Medulla oblongata (tissue), 1 donor: ENCODE measurements around the gene VASN.
A peak's percentile ranks its signal among the peaks of the same experiment; 100 is the strongest.
"Not testable (repeated sequence)": the region's sequence is repeated elsewhere in the genome, so short reads cannot be mapped to it uniquely, and the experiment has no call there.

Source experiments
- DNase-seq: peaks from one replicate; pipeline ENCODE4 v3.0.0-alpha.2; 2015; ENCODE audit errors: extremely low spot score

The VASN gene

DNA sequence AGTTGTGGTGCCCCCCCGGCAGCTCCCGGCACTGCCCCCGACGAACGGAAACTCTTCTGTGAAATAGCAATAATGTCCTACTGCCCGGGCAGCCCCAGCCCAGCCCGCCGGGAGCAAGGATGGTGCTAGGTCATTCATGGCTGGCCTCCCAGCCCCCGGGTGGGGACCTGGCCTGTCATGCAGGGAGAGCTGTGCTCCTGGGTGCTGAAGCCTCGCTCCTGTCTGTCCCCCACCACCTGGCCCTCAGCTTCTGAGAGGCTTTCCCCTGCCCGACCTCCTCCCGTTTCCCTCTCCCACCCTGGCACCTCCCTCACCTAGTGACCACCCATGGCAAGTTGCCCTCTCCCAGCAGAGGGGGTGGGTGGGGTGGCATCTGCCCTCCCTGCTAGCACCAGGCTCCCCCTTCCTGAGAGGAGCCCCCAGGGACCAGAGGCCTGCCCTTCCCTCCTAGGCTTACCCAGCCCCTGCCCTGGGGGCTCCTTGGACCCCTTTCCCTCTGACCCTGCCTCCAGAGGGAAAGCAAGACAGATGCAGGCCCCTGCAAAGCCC is 34.0 kb upstream of the VASN start:
- no peak for DNase-seq

DNA sequence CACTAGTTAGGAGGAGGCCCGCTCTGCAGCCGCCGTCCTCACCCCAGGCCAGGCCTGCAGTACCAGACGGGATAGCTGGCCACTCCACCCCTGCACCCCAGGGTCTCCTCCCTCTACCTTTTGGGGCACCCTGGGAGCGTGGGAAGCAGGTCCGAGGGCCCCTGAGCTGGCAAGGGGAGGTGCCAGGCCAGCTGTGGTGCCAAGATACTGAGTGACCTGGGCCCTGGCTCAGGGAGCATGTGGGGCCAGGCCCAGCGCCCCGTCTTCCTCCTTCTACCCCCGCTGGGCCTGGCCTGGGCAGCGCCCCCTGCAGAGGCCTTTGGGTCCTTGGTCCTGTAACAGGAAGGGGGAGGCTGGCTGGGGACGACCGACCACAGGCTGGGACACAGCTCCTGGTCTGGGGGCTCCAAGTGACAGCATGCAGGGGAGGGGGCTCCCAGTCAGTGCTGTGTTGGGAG is 33.5 kb upstream of the VASN start:
- no peak for DNase-seq

DNA sequence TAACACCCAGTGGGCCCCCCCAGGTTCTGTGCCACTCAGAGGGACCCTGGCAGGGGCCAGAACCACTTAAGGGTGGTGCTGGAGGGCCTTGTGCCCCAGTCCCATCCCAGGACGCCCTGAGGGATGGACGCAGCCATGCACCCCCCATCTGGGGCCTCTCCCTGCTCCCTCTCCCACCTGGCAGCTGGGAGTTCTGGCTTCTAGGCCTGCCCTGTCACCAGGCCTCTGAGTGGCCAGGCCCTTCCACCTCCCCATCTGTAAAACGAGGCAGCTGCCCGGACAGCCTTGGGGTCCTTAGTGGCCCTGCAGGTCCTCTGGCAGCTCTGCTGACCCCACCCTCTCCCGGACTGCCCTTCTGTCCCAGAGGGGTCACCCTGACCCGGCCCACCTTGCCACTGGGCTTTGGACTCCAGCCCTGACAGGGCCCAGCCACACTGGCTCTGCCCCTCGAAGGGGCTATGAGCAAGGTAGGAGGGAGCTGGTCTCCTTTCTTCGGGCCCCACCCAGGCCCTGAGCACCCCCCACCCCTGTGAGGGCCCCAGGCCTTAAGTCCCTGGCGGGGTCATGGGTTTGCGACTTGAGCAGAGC is 32.8 kb upstream of the VASN start:
- no peak for DNase-seq

DNA sequence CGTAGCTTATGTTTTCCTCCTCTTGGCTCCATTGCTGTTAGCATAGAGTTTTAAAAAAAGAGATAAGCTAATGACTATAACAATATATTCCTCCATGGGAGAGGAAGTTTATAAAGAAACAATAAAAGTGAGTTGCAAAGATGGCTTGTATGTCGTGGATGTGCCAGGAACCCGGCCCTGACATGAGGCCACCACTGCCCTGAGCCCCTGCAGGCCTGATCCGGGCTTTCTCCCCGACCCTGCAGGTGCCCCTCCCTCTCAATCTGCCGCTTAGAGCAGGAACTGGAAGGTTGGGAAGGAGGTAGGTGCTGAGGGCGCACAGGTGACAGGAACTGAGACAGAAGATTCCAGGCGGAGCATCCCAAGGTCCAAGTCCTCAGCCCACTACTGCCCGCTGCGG is 32.2 kb upstream of the VASN start:
- DNase-seq = no peak

DNA sequence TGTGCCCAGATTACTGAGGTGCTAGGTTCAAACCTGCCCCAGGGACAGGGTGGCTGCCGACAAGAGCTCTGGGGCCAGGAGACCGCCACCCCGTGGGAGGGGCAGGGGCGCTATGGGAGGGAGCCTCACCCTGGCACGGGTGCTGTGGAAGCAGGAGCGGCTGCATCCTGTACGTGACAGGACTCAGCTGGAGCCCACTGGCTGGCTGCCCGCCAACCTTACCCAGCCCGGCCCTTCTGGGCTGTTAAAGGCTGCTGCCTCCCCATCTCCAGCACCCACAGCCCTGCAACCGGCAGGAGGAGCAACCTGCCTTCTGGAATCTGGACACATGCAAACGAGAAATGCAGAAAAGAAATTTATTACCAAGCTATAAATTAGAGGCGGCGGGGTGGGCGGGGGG is 31.7 kb upstream of the VASN start:
- no peak for DNase-seq

DNA sequence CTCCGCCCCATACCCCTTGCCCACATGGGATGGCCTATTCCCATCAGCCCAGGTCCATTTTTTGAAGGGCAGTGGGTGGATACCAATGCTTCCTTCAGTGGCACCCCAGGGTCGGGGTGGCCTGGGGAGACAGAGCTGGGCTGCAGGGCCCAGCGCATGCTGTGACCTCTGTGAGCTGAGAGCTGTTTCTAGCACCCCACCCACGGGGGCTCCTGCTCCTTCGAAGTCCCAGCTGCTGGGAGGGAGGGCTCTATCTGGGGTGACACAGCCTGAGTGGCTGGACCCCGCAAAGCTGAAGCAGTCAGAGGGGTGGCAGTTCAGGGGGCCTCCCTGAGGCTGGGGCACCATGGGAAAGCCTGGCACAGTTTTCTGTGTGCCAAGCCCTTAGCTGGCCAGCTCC is 31.2 kb upstream of the VASN start:
- no peak for DNase-seq

DNA sequence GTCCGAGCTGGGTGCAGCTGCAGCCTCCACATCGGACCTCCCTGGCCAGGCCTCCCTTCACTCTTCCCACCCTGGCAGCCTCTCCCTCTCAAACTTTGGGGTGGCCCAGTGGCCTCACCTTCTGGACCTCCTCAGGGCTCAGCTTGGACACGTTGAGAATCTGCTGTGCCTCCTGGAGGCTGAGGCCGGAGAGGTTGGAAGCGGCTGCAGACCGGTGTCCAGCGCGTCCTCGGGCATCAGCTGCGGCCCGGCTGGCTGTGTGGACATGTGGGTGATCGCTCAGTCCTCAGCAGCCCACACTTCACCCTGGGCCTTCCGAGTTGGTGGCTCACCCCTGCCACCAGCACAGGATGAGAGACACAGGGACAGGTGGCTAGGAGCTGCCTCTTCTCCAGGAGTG is 30.4 kb upstream of the VASN start:
- no peak for DNase-seq

DNA sequence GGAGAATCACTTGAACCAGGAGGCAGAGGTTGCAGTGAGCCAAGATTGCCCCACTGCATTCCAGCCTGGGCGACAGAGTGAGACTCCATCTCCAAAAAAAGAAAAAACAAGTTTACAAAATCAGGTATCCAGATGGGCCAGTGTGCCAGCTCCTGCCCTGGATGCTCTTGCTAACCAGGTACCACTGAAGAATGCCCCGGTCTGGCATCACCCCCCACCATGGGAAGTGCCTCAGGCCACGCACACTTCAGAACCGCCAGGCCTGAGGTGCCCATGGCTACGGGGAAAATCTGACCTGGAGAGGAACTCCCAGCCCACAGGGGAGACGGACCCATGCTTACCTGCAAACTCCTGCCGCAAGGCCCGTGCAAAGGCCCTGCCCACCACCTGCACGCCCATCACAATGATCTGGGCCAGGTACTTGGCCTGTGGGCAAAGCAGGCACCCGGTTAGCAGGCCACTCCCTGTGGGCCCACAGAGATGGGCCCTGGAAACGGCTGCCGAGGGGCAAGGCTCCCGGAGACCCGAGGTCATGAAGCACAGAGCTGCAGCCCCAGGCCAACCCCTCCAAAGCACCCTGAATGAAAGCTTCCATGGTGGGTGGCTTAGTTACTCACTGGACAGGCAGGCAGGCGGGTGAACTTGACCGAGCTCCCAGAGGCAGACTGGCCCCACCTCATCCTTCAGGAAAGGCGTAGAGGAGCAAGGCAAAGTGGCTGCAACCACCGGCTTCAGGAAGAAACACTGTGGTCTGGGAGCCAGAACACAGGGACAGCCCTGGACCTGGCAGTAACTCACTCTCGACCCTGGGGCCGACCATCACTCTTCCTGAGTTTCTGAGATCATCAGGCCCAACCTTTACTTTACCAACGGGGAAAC is 28.5 kb upstream of the VASN start:
- DNase-seq = no peak

DNA sequence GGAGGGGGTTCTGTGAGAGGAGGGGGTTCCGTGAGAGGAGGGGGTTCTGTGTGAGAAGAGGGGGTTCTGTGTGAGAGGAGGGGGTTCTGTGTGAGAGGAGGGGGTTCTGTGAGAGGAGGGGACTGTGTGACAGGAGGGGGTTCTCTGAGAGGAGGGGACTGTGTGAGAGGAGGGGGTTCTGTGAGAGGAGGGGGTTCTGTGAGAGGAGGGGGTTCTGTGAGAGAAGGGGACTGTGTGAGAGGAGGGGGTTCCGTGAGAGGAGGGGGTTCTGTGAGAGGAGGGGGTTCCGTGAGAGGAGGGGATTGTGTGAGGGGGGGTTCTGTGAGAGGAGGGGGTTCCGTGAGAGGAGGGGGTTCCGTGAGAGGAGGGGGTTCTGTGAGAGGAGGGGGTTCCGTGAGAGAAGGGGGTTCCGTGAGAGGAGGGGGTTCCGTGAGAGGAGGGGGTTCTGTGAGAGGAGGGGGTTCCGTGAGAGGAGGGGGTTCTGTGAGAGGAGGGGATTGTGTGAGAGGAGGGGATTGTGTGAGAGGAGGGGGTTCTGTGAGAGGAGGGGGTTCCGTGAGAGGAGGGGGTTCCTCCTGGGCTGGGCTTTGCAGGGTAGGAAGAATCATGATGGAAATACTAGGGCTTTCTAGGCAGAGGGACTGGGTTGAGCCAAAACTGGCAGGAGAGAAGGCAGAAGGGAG is 27.2 kb upstream of the VASN start:
- not testable (repeated sequence) for DNase-seq

DNA sequence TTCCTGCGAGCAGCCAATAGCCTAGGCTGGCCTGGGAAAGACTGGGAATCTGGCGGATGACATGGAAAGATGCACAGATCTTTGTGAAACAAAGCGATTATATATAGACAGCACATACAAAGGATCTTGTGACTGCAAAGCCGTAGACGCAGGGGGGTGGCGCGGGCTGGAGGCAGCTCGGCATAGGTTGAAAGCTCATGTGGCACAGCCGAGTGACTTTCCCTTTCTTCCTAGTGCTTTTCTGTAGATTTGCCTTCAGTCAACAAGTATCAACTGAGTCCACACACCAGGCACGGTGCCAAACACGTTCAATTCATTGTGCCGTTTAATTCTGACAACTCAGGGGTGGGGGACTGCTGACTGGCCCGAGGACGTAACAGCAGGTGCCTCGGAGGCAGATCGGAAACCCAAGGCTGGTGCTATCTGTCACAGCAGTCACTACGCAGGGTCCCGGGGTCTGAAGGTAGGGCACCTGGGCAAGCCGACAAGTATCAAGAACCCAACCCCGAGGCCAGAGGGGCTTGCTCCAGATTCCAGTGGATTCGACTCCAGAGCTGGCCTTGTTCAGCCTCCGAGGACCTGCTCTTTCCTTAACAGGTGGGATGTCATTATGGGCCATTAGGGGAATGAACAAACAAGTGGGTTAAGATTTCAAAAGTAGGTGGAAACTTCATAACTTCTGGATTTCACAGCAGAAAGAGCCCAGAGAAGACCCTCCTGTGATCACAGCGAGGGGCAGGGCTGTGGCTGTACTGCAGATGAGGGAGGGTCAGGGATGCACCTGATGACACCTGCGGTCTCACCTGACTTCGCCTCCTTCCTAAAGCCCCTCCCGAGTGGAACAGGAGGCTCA is 26.4 kb upstream of the VASN start:
- DNase-seq = peak; percentile 69

DNA sequence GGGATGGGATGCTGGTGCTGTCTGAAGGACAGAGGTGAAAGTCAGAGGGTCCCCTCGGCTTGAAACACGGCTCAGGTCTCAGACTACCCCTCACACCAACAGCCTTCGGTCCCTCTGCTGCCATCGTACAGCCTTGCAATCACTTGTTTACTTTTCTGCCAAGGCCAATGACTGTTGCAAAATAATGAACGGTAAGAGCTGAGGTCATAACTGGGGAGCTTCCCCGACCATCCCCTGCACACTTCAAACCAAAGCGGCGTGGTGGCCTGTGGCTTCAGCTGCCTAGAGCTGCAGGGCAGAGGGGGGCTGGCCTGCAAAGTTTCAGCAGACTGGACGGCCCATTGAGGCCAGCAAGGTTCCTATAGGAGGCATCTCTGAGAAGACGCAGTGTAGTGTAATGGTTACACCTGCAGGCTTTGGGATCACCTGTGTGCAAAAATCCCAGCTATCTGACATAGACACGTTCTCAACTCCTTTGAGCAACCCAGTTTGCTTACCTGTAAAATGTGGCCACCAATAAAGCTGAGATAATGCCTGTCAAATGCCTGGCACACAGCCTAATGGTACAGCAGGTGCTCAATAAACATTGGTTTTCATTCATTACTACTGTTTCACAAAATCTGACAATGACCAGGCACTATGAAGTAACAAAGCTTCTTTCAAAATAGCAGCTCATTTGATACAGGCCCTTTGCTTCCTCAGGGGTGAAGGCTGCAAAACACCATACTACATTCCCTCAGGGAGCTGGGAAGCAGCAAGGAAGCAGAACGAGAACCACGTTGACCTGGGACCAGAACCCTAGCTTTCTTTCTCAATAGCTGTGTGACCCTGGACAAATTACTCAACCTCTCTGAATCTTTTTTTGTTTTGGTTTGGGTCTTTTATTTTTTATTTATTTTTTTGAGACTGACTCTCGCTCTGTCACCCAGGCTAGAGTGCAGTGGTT is 25.5 kb upstream of the VASN start:
- no peak for DNase-seq

DNA sequence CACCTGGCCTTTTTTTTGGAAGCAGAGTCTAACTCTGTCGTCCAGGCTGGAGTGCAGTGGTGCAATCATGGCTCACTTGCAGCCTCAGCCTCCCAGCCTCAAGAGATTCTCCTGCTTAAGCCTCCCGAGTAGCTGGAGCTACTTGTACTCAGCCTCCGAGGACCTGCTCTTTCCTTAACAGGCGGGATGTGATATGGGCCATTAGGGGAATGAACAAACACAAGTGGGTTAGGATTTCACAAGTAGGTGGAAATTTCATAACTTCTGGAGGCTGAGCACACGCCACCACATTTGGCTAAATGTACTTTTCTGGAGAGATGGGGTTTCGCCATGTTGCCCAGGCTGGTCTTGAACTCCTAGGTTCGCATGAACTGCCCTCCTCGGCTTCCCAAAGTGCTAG is 24.6 kb upstream of the VASN start:
- DNase-seq = no peak

DNA sequence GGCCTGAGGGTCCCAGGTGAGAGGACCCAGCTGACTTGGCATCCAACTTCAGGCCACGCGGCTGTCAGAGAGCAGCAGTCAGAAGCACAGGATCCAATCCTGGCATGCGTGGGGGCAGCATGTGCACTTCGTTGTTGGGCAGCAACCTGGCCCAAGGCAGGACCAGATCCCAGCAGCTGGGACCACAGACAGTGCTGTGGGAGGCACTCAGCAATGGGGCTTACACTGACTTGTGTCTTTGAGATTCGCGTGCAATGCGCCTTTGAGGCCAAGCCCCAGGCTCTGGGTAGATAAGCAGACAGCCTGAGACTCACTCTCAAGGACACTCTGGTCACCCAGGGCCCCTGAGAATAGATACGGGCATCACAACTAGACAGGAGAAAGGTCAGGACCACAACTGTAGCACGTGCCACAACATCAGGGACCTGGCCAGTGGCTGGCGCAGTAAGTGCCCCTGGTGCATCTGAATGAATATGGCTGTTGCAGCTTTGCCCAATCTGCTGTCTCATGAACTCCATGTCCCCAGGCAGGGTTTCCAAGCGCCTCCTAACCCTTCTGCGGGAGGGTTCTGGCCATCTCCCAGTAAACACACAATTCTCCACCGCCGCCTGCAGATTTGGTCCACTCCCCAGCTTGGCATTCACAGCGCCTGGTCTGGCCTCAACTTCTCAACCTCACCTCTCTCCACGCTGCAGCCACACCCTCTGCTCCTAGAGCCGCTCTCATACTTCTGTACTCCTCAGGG is 23.7 kb upstream of the VASN start:
- DNase-seq = no peak

DNA sequence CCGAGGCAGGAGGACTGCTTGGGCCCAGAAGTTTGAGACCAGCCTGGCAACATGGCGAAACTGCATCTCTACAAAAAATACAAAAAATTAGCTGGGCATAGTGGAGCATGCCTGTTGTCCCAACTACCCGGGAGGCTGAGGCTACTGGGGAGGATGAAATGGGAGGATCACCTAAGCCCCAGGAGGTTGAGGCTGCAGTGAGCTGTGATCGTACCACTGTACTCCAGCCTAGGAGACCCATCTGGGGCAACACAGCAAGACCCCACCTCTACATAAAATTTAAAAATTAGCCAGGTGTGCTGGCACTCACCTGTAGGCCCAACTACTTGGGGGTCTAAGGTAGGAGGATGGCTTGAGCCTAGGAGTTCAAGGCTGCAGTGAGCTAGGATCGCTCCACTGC is 22.3 kb upstream of the VASN start:
- DNase-seq = no peak

DNA sequence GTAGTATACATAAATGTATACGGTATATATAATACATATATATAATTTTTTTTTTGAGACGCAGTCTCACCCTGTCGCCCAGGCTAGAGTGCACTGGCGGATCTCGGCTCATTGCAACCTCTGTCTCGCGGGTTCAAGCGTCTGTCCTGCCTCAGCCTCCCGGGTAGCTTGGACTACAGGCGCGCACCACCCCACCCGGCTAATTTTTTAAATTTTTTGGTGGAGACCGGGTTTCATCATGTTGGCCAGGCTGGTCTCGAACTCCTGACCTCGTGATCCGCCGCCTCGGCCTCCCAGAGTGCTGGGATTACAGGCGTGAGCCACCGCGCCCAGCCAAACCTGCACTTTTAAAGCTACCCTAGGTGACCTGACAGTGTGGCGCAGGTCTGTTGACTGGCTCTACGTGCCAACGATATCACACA is 21.3 kb upstream of the VASN start:
- DNase-seq = no peak

DNA sequence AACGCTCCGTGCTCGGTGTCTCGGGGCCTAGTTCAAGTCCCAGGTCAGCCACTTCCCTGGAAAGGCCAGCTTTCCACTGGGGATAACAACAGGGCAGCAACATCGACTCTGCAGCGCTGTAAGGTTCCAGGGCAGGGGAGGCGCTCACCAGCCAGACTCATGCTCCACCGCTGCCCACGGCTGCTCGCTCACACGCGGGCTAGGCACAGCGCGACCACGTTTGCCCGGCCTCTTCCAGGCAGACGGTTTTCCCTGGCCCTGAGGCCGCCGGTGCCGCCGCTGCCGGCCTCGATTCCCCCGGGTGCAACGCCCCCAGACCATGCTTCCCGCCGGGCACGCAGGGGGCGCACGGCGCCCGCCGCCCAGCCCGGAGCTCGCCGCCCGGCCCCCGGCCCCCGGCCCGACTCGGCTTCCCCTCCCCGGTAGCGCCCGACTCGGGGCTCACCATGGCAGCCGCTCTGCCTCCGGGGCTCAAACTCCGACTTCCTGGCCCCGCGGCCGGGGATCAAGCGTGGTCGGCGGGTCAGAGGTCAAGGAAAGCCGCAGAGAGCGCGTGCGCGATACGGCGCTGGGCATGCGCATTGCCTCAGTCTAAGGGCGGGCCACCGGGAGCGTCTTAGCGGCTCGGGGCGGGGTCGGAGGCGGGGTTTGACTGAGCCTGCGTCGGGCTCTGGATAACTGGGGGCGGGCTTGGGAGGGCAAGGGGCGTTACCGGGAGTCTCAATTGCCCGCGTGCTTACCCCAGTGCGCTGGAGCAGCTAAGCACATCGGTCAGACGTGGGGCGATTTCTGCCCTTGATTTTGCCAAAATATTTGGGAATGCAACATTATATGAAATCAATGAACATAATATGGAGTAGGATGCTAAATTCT is 20.6 kb upstream of the VASN start, which contains the start of gene PAM16:
Gene PAM16 (minus strand): TSS at position 535 of the 873 bp plus-strand sequence. CDS start 87 bp downstream, at position 448.
- DNase-seq = peak; percentile 94

DNA sequence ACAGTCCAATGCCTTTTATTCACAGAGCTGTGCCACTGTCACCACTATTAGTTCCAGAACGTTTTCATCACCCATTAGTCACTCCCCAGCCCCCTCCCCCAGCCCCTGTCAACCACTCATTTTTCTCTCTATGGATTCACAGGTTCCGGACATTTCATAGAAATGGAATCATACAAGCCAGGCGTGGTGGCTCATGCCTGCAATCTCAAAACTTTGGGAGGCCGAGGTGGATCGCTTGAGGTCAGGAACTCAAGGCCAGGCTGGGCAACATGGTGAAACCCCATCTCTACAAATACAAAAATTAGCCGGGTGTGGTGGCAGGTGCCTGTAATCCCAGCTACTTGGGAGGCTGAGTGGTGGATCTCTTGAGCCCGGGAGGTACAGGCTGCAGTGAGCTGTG is 19.8 kb upstream of the VASN start:
- no peak for DNase-seq

DNA sequence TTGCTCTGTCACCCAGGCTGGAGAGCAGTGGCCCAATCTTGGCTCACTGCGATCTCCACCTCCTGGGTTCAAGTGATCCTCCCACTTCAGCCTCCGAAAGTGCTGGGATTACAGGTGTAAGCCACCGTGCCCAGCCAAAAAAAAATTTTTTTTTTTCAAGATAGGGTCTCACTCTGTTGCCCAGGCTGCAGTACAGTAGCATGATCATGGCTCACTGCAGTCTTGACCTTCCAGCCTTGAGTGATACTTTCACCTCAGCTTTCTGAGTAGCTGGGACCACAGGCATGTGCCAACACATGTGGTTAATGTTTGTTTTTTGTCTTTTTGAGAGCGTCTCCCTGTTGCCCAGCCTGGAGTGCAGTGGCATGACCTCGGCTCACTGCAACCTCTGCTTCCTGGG is 18.8 kb upstream of the VASN start:
- no peak for DNase-seq

DNA sequence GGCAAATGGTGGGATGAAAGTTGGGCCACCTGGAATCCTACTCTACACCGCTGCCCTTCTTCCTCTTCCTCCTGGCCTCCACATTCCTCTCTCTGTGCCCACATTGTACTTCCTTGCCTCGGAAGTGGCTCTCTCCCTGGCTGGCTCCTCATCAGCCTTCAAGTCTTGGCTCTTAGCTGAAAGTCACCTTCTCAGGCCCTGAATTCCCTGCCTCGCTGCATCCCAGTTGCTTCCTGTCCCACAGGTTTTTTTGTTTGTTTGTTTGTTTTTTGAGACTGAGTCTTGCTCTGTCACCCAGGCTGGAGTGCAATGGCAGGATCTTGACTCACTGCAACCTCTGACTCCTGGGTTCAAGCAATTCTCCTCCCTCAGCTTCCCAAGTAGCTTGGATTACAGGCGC is 18.0 kb upstream of the VASN start:
- DNase-seq = no peak
